ENCODE measurements around the gene GJC2.

The GJC2 gene

GRCh38 chr1:228105270-228105995 lies 44.3 kb upstream of the GJC2 start:
- no peak for DNase-seq (ENCODE audit: low spot score)
- TF ChIP-seq CTCF (IDR thresholded peaks at IDR 0.05; ENCODE audit: extremely low read depth, missing control alignments), result no peak

- TF ChIP-seq CTCF (IDR thresholded peaks at IDR 0.05; ENCODE audit: extremely low read depth, missing control alignments), result no peak
- DNase-seq (ENCODE audit: low spot score), result no peak
Measured at GRCh38 chr1:228105996-228106799, 43.5 kb upstream of the GJC2 start.

- DNase-seq (ENCODE audit: low spot score), result no peak
- TF ChIP-seq CTCF (IDR thresholded peaks at IDR 0.05; ENCODE audit: extremely low read depth, missing control alignments), result no peak
Measured at GRCh38 chr1:228106800-228107054, 43.0 kb upstream of the GJC2 start.

- no peak for TF ChIP-seq CTCF (IDR thresholded peaks at IDR 0.05; ENCODE audit: extremely low read depth, missing control alignments)
- no peak for DNase-seq (ENCODE audit: low spot score)
Measured at GRCh38 chr1:228107636-228108035, 42.1 kb upstream of the GJC2 start.

GRCh38 chr1:228108055-228108690 lies 41.6 kb upstream of the GJC2 start:
- DNase-seq (ENCODE audit: low spot score), result no peak
- TF ChIP-seq CTCF (IDR thresholded peaks at IDR 0.05; ENCODE audit: extremely low read depth, missing control alignments), result no peak

- TF ChIP-seq CTCF (IDR thresholded peaks at IDR 0.05; ENCODE audit: extremely low read depth, missing control alignments), result no peak
- no peak for DNase-seq (ENCODE audit: low spot score)
Measured at GRCh38 chr1:228108742-228109072, 41.0 kb upstream of the GJC2 start.
